ENCODE results near the gene ETNK1.
"Not testable (repeated sequence)": the region's sequence is repeated elsewhere in the genome, so short reads cannot be mapped to it uniquely, and the experiment has no call there.

Gene ETNK1

DNA sequence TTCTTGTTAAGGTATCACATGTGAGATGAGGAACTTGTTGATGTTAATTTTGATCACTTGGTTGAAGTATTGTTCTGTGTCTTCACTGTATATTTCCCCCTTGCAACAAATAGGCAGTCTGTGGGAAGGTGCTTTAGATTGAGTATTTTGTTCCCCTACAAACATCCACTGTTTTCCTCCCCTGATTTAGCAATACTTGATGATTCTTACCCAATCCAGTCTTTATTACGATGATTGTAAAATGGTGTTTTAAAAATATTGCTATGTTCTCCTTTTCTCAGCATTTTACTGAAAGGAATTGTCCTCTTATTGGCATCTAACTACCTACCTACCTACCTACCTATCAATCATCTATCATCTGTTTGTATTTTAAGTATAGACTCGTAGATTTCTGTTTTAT is 66.3 kb downstream of the ETNK1 start:
- no peak for DNase-seq

DNA sequence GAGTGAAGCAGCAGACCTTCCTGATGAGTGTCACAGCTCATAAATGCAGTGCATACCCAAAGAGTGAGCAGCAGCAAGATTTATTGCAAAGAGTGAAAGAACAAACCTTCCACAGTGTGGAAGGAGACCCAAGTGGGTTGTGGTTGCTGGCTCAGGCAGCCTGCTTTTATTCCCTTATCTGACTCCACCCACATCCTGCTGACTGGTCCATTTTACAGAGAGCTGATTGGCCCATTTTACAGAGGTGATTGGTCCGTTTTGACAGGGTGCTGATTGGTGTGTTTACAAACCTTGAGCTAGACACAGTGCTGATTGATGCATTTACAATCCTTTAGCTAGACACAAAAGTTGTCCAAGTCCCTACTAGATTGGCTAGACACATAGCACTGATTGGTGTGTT is 67.5 kb downstream of the ETNK1 start:
- not testable (repeated sequence) for DNase-seq

DNA sequence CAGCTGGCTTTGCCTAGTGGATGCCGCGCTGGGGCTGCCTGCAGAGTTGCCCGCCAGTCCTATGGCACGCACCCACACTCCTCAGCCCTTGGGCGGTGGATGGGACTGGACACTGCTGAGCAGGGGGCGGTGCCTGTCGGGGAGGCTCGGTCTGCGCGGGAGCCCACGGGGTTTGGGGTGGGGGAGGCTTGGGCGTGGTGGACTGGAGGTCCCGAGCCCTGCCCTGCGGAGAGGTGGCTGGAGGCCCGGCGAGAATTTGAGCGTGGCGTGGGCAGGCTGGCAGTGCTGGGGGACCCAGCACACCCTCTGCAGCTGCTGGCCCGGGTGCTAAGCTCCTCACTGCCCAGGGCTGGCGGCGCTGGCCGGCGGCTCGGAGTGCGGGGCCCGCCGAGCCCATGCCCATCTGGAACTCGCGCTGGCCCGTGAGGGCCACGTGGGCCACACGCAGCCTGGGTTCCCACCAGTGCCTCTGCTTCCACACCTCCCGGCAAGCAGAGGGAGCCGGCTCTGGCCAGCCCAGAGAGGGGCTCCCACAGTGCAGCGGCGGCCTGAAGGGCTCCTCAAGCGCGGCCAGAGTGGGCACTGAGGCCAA is 68.1 kb downstream of the ETNK1 start:
- DNase-seq, result no peak

DNA sequence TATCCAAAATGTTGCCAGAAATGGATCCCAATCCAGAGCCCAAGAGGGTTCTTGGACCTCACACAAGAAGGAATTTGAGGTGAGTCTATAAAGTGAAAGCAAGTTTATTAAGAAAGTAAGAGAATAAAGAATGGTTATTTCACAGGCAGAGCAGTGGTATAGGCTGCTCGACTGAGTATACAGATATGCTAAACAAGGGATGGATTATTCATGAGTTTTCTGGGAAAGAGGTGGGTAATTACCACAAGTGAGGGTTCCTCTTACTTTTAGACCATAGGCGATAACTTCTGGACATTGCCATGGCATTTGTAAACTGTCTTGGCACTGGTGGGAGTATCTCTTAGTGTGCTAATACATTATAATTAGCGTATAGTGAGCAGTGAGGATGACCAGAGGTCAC is 73.6 kb downstream of the ETNK1 start:
- DNase-seq, result no peak

DNA sequence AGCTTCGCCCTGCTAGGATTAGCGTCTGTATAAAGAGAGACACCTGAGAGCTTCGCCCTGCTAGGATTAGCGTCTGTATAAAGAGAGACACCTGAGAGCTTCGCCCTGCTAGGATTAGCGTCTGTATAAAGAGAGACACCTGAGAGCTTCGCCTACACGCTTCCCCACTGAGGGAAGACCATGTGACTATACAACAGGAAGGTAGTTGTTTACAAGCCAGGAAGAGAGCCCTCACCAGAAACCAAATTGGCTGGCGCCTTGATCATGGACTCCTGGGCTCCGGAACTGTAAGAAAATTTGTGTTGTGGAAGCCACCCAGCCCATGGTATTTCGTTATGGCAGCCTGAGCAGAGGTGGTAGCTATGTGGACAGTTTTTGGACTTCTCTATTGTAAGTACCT is 74.7 kb downstream of the ETNK1 start:
- DNase-seq, result not testable (repeated sequence)

DNA sequence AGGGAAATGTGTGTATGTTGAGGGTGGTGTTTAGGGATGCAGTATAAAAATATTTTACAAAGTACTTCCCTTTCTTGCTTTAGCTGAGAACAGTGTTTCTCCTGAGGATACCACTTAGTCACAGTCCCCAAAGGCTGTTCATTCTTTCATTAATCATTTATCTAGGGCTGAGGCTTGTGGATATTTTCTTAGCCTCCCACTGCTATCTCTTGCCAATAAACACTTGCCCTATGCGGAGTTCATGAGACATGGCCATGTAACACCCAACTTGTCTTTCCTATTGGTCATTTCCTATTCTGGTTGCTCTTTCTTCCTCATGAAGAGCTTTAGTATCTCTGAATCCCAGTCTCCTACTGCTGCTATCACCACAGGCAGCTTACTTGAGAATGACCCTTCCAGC is 75.1 kb downstream of the ETNK1 start:
- DNase-seq, result no peak

DNA sequence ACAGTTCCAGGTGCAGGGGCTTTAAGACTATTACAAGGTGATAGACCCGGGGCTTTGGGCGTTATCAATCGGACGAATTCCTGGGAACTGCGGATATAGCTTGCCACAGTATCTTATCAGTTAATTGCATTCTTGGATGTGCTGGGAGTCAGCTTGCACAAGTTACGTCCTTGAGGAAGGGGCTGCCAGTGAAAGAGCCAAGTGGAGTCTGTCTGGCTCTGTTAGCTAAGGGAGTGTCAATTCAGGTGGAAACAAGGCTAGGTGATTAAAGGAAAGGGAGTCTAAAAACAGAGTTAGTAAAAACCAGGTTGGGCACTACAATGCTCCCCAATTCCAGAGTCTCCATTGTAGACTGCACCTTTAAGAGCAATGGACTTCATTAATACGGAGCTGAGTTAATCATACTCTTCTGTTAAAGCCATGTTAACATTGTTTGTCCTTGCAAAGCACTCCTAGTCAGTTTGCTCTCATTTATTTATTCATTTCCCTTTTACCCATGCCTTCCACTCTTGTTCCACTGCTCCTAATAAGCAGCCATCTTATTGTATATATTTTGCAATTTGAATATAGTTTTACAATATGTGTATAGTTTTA is 76.3 kb downstream of the ETNK1 start:
- not testable (repeated sequence) for DNase-seq

DNA sequence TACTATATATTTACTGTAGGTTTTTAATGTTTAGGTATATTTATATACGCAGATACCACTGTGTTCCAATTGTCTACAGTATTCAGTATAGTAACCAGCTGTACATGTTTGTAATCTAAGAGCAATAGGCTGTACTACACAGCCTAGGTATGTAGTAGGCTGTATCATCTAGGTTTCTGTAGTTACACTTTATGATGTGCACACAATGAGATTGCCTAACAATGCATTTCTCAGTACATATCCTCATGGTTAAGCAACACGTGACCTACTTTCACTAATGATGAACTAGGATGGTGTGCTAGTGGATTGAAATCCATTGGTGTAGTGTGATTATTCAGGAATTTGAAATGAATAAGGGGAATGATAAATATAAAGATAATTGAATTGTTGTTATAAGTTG is 77.7 kb downstream of the ETNK1 start:
- DNase-seq, result no peak

DNA sequence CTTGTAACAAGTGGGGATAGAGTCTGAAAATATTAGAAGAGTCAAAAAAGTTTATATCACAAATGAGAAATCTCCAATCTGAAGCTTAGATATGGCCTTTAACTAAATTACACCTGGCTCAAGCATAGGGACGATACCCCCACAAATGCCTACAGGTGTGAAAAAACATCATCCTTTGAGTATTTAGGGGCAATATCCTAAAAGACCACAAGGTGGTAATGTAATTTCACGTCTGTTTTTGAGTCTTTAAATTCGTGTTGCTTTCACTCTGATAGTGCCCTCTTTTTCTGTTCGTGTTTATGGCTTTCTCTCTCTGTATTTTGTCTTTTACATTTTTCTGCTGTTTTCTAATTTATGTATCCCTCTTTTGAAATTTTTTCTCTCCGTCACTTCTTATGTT is 84.3 kb downstream of the ETNK1 start:
- no peak for DNase-seq

DNA sequence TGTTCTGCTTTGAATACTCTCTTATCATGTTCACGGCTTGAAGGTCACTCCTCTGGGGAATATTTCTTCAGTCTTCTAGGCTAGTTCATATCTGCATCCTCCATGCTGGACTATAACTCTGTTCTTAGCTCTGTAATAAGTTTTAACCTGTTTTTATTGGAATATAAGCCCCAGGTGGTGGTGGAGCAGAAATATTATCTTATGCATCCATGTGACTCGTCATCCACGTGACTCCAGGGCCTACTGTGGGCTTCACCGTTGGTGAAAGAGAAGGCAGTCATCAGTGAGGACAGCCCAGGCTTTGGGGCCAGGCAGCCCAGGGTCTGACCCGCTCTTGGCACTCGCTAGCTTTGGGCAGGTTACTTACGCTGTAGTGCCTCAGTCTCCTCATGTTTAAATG is 87.1 kb downstream of the ETNK1 start:
- DNase-seq, result no peak

DNA sequence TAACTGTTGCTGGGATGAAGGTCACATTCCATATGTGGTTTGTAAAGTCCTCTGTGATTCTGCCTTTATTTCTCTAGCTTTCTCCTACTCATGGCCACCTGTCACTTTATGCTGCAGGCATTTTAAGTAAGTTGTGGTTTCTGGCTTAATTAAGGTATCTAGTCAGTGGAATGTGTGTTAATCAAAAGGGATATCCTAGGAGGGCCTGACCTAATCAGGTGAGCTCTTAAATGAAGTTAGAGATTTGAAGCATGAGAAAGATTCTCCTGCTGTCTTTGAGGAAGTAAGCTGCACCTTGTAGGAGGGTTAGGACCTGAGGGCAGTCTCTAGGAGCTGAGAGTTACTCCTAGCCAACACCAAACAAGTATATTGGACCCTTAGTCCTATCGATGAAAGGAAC is 90.3 kb downstream of the ETNK1 start:
- no peak for DNase-seq

DNA sequence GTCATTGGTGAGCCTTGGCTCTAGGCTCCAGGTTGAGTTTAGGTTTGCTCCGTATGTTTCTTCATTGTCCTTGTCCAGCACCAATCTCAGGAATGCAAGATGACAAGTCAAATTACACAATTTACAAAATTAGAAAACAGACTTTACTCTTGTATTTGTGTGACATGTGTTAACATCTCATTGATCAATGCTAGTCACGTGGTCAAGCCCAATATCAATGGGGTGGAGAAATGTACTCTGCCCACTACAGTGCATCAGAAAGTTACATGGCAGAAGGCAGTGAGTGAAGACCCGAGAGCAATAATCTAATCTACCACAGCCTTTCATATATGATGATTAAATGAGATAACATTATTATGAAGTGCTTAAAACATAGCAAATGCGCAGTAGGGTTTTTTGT is 94.8 kb downstream of the ETNK1 start:
- no peak for DNase-seq

DNA sequence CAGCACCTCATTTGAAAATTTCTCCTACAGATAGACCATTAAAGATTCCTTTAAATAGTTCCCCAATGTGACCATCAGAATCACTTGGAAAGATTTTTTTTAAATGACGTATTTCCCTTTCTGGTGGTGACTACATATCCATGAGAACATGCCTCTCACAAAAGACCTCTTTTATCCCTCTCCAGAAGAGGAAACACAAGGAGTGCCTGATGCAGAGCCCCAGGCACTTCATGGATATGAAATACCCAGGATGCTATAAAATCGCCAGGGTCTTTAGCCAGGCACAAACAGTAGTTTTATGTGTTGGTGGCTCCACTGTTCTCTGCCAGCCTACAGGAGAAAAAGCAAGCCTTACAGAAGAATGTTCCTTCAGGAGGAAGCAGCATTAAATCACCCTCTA is 97.1 kb downstream of the ETNK1 start:
- DNase-seq, result no peak

DNA sequence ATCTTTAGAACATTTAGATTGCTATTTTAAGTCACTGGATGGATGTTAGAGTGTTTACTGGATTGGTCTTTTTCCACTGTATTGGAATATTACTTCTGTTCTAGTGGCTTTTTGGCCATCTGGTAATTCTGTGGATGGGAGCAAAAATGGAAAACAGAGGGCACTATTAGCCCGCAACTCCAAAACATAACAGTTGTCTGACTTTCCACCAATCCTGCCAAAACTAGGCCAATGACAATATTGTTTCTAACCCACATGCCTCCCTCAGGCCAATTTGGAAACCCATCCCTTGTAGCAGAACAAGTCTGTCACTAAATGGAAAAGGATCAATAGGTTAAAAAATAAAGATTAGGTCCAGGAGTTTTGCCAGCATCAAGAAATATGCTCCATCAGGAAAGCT is 97.8 kb downstream of the ETNK1 start:
- no peak for DNase-seq

DNA sequence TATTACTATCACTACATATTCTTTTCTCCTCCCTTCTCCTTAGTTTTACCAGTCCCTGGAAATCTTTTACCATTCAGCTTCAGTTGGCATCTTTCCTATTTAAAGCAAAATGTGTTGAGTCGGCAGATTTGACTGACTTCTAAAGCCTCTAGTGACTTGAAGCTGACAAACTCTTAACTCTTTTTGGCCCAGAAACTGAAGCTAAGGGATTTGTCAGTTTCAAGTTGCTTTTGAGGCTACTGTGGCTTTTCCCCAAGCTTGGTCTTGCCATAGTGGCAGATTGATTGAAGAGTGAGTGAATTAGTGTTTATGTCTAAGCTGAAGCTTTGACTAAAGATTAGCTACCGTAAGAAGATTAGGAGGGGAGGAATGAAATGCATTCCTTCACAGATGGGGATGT is 104.0 kb downstream of the ETNK1 start:
- DNase-seq, result no peak

DNA sequence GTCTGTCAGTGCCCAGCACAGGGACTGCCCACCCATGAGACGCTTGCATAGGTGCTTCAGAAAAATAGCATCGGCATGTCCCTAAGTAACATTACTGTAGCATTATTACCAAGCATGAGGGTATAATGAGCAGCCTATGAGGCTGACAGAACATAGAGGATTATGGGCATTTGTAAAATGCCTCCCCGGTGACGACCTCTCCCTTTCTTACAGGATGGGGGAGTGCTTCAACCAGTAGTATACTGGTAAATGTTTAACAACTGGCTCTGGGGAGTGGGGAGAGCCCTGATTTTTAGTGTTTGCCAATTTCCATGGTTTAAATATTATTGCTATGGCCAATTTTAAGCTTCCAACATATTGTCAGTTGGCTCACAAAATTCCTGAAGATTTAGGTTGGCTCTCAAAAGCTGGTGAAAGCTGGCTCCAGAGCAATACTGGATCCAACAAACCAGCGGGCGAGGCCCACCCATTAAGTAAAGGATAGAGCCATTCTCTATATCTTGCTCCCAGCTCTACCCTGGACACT is 104.5 kb downstream of the ETNK1 start:
- DNase-seq, result no peak

DNA sequence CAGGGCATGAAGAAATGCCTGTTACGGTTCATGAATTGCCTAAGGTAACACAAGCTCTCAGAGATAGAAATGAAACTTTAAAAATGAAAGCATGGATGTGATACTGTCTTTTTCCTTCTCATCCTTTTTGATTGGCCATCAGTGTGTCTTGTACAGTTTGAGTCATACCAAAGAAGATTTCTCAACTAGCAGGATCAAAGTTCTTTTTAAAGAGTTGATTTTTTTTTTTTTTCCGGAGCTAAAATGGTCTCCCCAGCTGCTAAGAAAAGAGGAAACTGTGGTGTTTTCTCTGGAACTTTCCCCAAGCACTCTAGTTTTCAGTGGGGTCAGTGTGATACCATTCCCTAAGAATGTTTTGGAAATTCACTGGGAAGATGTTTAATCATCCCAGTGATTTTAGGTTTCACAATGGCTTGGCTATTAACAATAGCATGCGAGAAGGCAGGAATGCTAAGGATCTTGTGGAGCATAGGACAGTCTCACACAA is 105.0 kb downstream of the ETNK1 start:
- DNase-seq, result no peak

DNA sequence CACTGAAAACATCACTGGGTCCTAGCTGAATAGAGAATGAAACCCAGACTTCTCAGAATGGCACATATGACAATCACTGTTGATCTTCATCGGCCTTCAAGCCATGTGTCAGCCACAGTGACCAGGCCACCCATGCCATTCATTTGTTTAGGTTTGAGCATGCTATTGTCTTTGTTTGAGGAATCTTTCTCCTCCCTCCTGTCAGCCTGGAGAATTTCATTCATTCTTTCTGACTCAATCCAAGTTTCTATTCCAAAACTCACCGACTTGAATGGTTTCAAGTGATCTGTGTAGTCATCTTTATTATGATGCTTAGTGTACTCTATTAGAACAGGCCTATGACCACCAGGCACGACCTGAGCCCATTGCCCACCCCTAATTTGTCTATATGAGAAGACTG is 106.3 kb downstream of the ETNK1 start:
- DNase-seq, result no peak

DNA sequence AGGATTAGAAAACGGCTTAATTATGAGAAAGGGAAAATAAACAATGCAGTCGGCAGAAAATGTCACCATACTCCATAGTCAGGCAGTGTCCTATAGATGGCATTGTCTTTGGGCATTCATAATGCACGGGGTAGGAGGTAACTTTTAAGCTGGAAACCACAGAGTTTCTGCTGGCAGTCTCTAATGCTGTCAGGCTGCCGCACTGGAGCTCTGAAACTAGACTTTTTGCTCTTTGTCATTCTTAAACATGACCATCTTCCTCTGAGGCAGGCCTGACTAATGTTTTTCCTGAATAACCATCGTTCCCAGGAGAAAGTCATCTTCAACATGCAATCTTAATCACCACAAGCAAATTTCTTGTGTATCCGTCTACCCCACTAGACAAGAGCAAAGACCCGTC is 108.8 kb downstream of the ETNK1 start:
- DNase-seq, result no peak

DNA sequence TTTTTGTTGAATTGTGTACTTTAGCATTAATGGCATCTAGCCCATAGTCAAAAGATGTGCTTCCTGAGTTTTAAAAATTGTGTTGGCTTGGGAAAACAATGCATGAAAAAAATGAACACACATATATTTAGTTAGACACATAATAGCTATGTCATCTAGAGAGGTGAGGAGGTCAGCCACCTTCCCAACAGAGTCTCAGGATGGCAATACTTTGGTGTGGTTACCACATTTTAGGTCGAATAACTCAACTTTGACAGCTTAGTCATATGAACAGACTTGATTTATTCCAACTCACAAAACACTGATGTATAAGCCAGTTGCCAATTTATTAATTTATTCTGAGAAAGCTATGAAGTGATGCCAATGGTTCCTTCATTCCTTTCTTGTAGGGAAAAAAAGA is 114.0 kb downstream of the ETNK1 start:
- DNase-seq, result no peak
